Trophoblast cell (in vitro differentiated cells and primary cell): Measurements from ENCODE around the gene DHFR.
A peak's percentile ranks its signal among the peaks of the same experiment; 100 is the strongest.

Experiments
- DNase-seq, 2 donors: peaks; one replicate each; pipeline ENCODE4 v3.0.0-alpha.2; 2016
- H2AFZ ChIP-seq: 2 replicates; pipeline ENCODE4 v1.6.1; 2013; ENCODE audit warnings: low read length, moderate library complexity, mild to moderate bottlenecking; ENCODE audit not compliant: insufficient read depth, poor library complexity
- H2AK5ac ChIP-seq: 2 replicates; pipeline ENCODE4 v1.6.1; 2013; ENCODE audit warnings: mild to moderate bottlenecking, low read length
- H2BK120ac ChIP-seq: 2 replicates; pipeline ENCODE4 v1.6.1; 2013; ENCODE audit warnings: low read length, mild to moderate bottlenecking, moderate library complexity; ENCODE audit not compliant: insufficient read depth, poor library complexity
- H2BK12ac ChIP-seq: 2 replicates; pipeline ENCODE4 v1.6.1; 2013; ENCODE audit warnings: mild to moderate bottlenecking, low read length, moderate library complexity
- H2BK5ac ChIP-seq: 2 replicates; pipeline ENCODE4 v1.6.1; 2013; ENCODE audit warnings: low read length, low read depth, moderate library complexity, mild to moderate bottlenecking; ENCODE audit not compliant: poor library complexity
- H3K14ac ChIP-seq: 2 replicates; pipeline ENCODE4 v1.6.1; 2013; ENCODE audit warnings: mild to moderate bottlenecking, low read length
- H3K18ac ChIP-seq: 2 replicates; pipeline ENCODE4 v1.6.1; 2013; ENCODE audit warnings: mild to moderate bottlenecking, low read length
- H3K23ac ChIP-seq: 2 replicates; pipeline ENCODE4 v1.6.1; 2013; ENCODE audit warnings: low read length
- H3K27ac ChIP-seq: 2 replicates; pipeline ENCODE4 v1.5.1; 2013; ENCODE audit warnings: low read depth, mild to moderate bottlenecking, inconsistent platforms, low read length, moderate library complexity
- H3K27me3 ChIP-seq: 2 replicates; pipeline ENCODE4 v1.6.1; 2013; ENCODE audit warnings: inconsistent platforms, mild to moderate bottlenecking, low read length, moderate library complexity; ENCODE audit not compliant: insufficient read depth
- H3K36me3 ChIP-seq, 2 experiments: 1 replicate in 1 of 2; 2 replicates in 1 of 2; pipeline ENCODE4 v1.6.1; 2013; ENCODE audit warnings: low read length in 2 of 2, mild to moderate bottlenecking in 2 of 2, moderate library complexity in 1 of 2; ENCODE audit not compliant: insufficient read depth in 2 of 2, control insufficient read depth in 1 of 2
- H3K4ac ChIP-seq: 2 replicates; pipeline ENCODE4 v1.6.1; 2013; ENCODE audit warnings: low read depth, mild to moderate bottlenecking, low read length, moderate library complexity
- H3K4me1 ChIP-seq, 2 experiments: 1 replicate in 1 of 2; 2 replicates in 1 of 2; pipeline ENCODE4 v1.6.1; 2013; ENCODE audit warnings: low read length in 2 of 2, mild to moderate bottlenecking in 2 of 2, moderate library complexity in 1 of 2; ENCODE audit not compliant: insufficient read depth in 2 of 2, control insufficient read depth in 1 of 2
- H3K4me2 ChIP-seq: 2 replicates; pipeline ENCODE4 v1.6.1; 2013; ENCODE audit warnings: inconsistent platforms, mild to moderate bottlenecking, low read length, moderate library complexity
- H3K4me3 ChIP-seq: 2 replicates; pipeline ENCODE4 v1.5.1; 2013; ENCODE audit warnings: mild to moderate bottlenecking, low read depth, low read length, inconsistent platforms
- H3K79me1 ChIP-seq: one replicate; pipeline ENCODE4 v1.6.1; 2013; ENCODE audit warnings: low read length
- H3K79me2 ChIP-seq: 2 replicates; pipeline ENCODE4 v1.6.1; 2013; ENCODE audit warnings: low read length, mild to moderate bottlenecking; ENCODE audit not compliant: control insufficient read depth, insufficient read depth, poor library complexity
- H3K9ac ChIP-seq: 2 replicates; pipeline ENCODE4 v1.6.1; 2013; ENCODE audit warnings: mild to moderate bottlenecking, low read length
- H3K9me3 ChIP-seq: 2 replicates; pipeline ENCODE4 v1.6.1; 2013; ENCODE audit warnings: low read depth, mild to moderate bottlenecking, control low read depth, inconsistent platforms, low read length; ENCODE audit not compliant: insufficient read depth
- H4K12ac ChIP-seq: 2 replicates; pipeline ENCODE4 v1.6.1; 2013; ENCODE audit warnings: low read depth, mild to moderate bottlenecking, low read length, moderate library complexity
- H4K8ac ChIP-seq: 2 replicates; pipeline ENCODE4 v1.6.1; 2013; ENCODE audit warnings: low read depth, mild to moderate bottlenecking, low read length, moderate library complexity
- H4K91ac ChIP-seq: one replicate; pipeline ENCODE4 v1.6.1; 2013; ENCODE audit warnings: low read depth, mild to moderate bottlenecking, low read length, moderate library complexity
- WGBS: extraction: QIAGEN DNeasy Blood & Tissue Kit; methylation state at CpG from one replicate; pipeline ENCODE4 v1.1.7; 2013; ENCODE audit warnings: missing lambda C conversion rate; ENCODE audit not compliant: insufficient read length, insufficient coverage; ENCODE audit errors: extremely low coverage; 5-methylcytosine and 5-hydroxymethylcytosine counted together

Gene DHFR

DNA sequence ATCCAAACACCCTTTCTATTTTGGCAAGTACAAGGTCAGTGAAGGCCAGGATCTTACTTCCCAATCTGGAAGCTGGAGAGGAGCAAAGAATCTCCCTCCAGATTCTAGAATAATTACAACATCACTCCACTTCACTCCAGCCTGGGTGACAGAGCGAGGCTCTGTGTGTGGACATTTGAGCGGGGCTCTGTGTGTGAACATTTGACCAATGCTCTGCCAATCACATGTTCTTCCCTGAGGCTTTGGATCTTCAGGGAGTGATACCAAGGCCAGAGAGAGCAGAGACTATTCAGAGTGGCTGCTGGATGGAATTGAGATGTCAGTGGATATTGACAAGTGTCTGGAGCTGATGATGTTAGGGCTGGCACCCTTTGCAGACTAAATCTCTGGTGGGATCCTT is 60.0 kb downstream of the DHFR start:
- Histone ChIP-seq H2BK5ac (no peak overlapping the region), H2BK12ac (no peak overlapping the region), H2AK5ac (no peak overlapping the region), H3K27me3 (no peaks in the 10 kb centered on the region), H3K4me2 (no peak overlapping the region), H3K9me3 (peaks cover 2% of the 10 kb centered on the region), H3K79me2 (no peaks in the 10 kb centered on the region), H3K27ac (no peak overlapping the region), H3K9ac (no peak overlapping the region), H3K23ac (no peak overlapping the region), H4K8ac (no peak overlapping the region), H3K36me3 (no peaks in the 10 kb centered on the region), H4K91ac (no peak overlapping the region), H3K4me3 (no peak overlapping the region), H2AFZ (no peak overlapping the region), H3K18ac (no peak overlapping the region), H3K79me1 (no peaks in the 10 kb centered on the region), H3K4ac (no peak overlapping the region), H3K4me1 (no peaks in the 10 kb centered on the region), H3K14ac (no peak overlapping the region), H2BK120ac (no peak overlapping the region), H4K12ac (no peak overlapping the region)
- no peak for DNase-seq
- WGBS = no CpG with 5 or more reads among the region's 2 CpGs

- Histone ChIP-seq H2BK12ac (no peak overlapping the region), H3K9me3 (peaks cover 2% of the 10 kb centered on the region), H3K4me1 (no peaks in the 10 kb centered on the region), H3K4me2 (no peak overlapping the region), H4K8ac (no peak overlapping the region), H3K9ac (no peak overlapping the region), H3K18ac (no peak overlapping the region), H3K4ac (no peak overlapping the region), H3K27me3 (no peaks in the 10 kb centered on the region), H3K4me3 (no peak overlapping the region), H2BK120ac (no peak overlapping the region), H4K12ac (no peak overlapping the region), H3K36me3 (no peaks in the 10 kb centered on the region), H3K14ac (no peak overlapping the region), H4K91ac (no peak overlapping the region), H3K79me1 (no peaks in the 10 kb centered on the region), H2BK5ac (no peak overlapping the region), H3K23ac (no peak overlapping the region), H2AFZ (no peak overlapping the region), H3K79me2 (no peaks in the 10 kb centered on the region), H3K27ac (no peak overlapping the region), H2AK5ac (no peak overlapping the region)
- no CpG with 5 or more reads among the region's 2 CpGs for WGBS
- DNase-seq = no peak
Observed at GRCh38 chr5:80592761-80593160, 62.0 kb downstream of the DHFR start.

- no peak overlapping the region for H3K23ac ChIP-seq
- no peaks in the 10 kb centered on the region for H3K27me3 ChIP-seq
- no peak overlapping the region for H2BK120ac ChIP-seq
- H3K9me3 ChIP-seq = peaks cover 2% of the 10 kb centered on the region
- WGBS = no CpG with 5 or more reads among the region's 1 CpG
- no peak overlapping the region for H3K18ac ChIP-seq
- no peak overlapping the region for H2AFZ ChIP-seq
- H3K79me1 ChIP-seq = no peaks in the 10 kb centered on the region
- no peaks in the 10 kb centered on the region for H3K4me1 ChIP-seq
- no peak overlapping the region for H3K4me2 ChIP-seq
- peak in 1 of 2 donors; percentile 5 for DNase-seq
- H4K91ac ChIP-seq = no peak overlapping the region
- no peak overlapping the region for H2AK5ac ChIP-seq
- H3K9ac ChIP-seq = no peak overlapping the region
- H3K27ac ChIP-seq = no peak overlapping the region
- no peak overlapping the region for H4K12ac ChIP-seq
- no peaks in the 10 kb centered on the region for H3K36me3 ChIP-seq
- no peak overlapping the region for H4K8ac ChIP-seq
- H3K4ac ChIP-seq = no peak overlapping the region
- no peak overlapping the region for H2BK5ac ChIP-seq
- no peak overlapping the region for H3K14ac ChIP-seq
- no peaks in the 10 kb centered on the region for H3K79me2 ChIP-seq
- no peak overlapping the region for H2BK12ac ChIP-seq
- no peak overlapping the region for H3K4me3 ChIP-seq
Observed at GRCh38 chr5:80592105-80592504, 62.7 kb downstream of the DHFR start.

DNA sequence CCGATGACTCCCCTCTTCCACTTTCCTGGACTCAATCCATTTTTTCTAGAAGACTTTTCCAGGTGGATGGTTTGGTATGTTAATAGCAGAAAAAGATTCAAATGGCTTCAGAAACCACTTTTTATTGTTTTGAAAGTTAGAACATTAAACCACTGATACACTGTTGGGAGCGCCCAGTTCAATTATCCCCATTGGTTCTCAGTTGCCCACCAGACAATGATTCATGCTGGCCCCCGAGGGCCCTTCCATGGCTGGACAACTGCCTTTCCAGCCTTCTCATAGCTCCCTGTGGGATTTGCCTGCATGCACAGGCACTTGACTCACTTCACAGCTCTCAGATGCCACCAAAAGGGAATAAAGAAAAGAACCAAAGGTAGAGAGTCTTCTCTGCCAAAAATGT is 63.4 kb downstream of the DHFR start:
- H3K23ac ChIP-seq = no peak overlapping the region
- no peaks in the 10 kb centered on the region for H3K36me3 ChIP-seq
- H3K4me1 ChIP-seq = no peaks in the 10 kb centered on the region
- no peak overlapping the region for H4K8ac ChIP-seq
- no peak overlapping the region for H3K4me2 ChIP-seq
- no CpG with 5 or more reads among the region's 3 CpGs for WGBS
- no peak overlapping the region for H3K9ac ChIP-seq
- H4K12ac ChIP-seq = no peak overlapping the region
- no peak overlapping the region for H3K4me3 ChIP-seq
- no peak overlapping the region for H3K18ac ChIP-seq
- H3K27me3 ChIP-seq = no peaks in the 10 kb centered on the region
- no peak overlapping the region for H2BK120ac ChIP-seq
- H2AK5ac ChIP-seq = no peak overlapping the region
- no peak overlapping the region for H2AFZ ChIP-seq
- no peaks in the 10 kb centered on the region for H3K79me2 ChIP-seq
- H3K4ac ChIP-seq = no peak overlapping the region
- no peak for DNase-seq
- no peak overlapping the region for H4K91ac ChIP-seq
- H2BK5ac ChIP-seq = no peak overlapping the region
- no peak overlapping the region for H3K14ac ChIP-seq
- H3K9me3 ChIP-seq = peaks cover 2% of the 10 kb centered on the region
- H3K79me1 ChIP-seq = no peaks in the 10 kb centered on the region
- no peak overlapping the region for H2BK12ac ChIP-seq
- H3K27ac ChIP-seq = no peak overlapping the region
